ENCODE results near the gene ARFIP1. TPM values are rescaled to one million over a fixed set of nuclear protein-coding genes. Genes with fewer than 3 reads are reported as not detected.

The ARFIP1 gene
- total and polyA plus RNA-seq, 2 of the 8 experiments (the other 6 are each of a cell fraction or from before 2014, with no cell fraction given), result 13.5 to 38.0 TPM

- TF ChIP-seq ATF3 (IDR thresholded peaks at IDR 0.05; ENCODE audit: insufficient read depth, low read depth, low read length) (no peak), CBX8 (IDR thresholded peaks at IDR 0.05; ENCODE audit: borderline replicate concordance, low read depth, low read length) (no peak), BRCA1 (IDR thresholded peaks at IDR 0.05; ENCODE audit: low read depth, low read length) (no peak)
These were observed 31.1 kb upstream of the ARFIP1 start (continued) for GRCh38 chr4:152748619-152749018.
